ENCODE measurements around the gene GRPEL2.

- TF ChIP-seq EZH2phosphoT487 (IDR thresholded peaks at IDR 0.05; ENCODE audit: unreplicated experiment) (no peak), CTCF (conservative IDR thresholded peaks at IDR 0.05; ENCODE audit: low read depth in 2 of 2) (no peak), POLR2AphosphoS5 (IDR thresholded peaks at IDR 0.05; ENCODE audit: low read depth) (no peak), ZNF331 (CRISPR knock-in tag; IDR thresholded peaks at IDR 0.05; ENCODE audit: low read depth) (no peak)
These were observed 3.4 kb upstream of the GRPEL2 start for GRCh38 chr5:149341876-149342275.
